Epidermal melanocyte (primary cell): ENCODE results near the gene CR1L.
"Not testable (repeated sequence)": the region's sequence is repeated elsewhere in the genome, so short reads cannot be mapped to it uniquely, and the experiment has no call there.

Experiments
- DNase-seq: peaks from one replicate; pipeline ENCODE4 v3.0.0; 2011; ENCODE audit warnings: low spot score; ENCODE audit not compliant: insufficient read length

The CR1L gene

DNA sequence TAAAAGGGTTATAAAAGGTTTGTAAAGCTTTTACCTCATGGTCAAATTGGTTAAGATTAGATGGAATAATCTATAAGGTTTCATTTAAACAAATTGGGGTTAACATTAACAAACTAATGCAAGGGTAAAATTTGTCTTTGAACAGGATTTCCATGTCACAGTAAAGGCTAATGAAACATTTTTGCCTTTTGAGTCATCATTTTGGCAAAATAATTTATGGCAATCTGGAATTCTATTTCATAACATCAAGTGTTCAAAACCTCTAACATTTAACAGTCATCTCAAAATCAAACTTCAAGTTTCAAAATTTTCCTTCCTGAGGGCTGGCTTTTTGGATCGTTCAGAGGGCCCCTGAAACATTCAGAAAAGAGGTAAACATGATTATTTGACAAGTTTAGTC lies 100.4 kb downstream of the CR1L start:
- no peak for DNase-seq

GRCh38 chr1:207745839-207746767 lies 101.2 kb downstream of the CR1L start:
- DNase-seq, result no peak

DNA sequence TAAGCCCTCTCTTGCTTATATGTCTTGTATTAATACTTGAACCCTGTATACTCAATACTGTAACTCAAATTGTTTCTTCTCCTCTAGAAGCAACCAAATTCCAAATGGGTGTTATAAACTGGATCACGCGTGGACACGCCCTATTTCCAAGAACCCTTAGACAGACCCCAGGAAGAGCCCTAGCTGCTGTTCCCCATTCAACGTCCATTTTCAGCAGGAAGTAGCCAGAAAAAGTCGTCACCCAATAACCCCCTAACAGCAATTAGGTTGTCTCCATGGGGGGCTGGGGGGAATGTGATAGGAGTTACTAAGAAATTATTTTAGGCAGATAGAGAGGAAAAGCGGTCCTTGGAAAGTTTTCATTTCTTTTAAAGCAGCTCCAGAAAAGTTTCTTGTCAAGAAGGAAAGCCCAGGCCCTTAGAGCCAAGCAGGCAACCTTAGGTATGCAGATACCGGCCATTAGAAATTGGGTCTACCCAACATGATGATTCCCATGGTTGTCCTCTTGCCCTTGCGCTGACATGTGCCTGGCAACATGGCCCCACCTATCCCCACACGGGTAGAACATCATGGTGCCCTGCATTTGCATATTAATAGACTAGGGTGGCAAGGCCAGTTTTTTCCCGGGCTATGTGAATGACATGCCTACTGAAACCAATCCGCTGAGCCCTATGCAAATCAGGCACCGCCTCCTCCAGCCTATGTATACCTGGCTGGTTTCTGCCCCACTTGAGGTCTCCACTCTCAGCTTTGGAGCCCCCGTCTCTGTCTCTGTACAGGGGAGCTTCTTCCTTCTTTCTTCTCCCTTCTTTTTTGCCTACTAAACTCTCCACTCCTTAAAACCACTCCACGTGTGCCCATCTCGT lies 102.9 kb downstream of the CR1L start:
- DNase-seq, result no peak

DNA sequence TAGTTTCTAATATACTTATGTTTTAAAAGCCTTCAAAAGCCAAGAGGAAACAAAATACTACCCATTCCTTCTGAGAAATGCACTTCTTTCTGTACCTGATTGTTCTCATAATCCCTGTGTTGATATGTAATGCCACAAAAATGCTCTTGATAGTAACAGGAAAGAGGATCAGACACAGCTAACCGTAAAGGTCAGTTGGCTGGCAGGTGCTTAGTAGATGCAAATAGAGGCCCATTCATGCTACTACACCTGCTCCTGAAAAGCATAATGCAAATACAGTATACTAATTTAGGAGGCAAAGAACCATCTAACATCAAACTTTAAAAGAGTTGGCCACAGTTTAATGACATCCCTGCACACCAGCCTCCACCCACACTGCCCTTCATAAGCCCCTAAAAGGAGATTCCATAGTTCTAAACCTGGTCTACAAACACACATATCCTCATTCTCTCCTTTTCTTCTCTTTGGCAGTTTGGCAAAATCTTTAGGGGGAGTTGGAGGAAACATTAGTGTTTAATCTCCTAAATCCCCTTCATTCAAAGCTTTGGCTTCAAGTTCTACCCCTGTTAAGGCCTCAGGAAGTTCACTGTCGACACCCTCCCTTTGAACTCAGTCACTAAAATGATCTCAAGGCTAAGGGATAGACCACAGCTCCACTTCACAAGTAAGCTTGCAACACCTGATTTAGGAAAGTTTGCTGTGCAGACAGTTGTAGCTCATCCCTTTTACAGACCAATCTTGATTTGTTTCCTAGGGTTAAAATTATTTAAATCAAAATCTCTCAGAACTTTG lies 104.0 kb downstream of the CR1L start:
- DNase-seq, result no peak

DNA sequence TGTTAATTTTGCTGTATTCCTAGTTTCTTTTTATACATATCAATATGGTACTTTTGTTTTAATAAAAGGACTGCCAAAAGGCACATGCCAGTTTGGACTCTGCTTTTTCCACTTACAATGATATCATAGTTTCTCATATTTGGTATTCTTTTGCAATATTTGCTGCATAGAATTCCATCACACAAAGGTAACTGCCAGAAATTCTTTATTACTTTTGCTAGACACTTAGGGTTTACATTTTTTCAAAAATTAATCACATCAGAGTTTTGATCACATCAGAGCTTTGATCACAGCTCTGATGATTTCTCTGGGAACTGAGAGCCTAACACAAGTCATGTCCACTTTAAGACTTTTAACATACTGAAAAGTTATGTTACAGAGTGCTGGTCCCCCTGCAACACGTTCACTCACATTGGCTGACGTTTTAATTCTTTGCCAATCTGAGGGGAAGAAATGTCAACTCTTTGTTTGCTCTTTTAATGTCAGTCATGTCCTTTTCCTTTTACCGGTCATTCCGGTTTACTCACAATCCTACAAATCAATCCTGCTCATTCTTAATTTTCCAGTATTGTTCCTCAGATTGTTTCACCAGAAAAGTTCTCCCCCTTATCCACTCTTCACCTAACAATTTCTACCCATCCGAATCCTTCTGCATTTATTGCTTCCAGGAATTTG lies 105.8 kb downstream of the CR1L start:
- no peak for DNase-seq

GRCh38 chr1:207751463-207751789 lies 106.5 kb downstream of the CR1L start:
- DNase-seq, result not testable (repeated sequence)

DNA sequence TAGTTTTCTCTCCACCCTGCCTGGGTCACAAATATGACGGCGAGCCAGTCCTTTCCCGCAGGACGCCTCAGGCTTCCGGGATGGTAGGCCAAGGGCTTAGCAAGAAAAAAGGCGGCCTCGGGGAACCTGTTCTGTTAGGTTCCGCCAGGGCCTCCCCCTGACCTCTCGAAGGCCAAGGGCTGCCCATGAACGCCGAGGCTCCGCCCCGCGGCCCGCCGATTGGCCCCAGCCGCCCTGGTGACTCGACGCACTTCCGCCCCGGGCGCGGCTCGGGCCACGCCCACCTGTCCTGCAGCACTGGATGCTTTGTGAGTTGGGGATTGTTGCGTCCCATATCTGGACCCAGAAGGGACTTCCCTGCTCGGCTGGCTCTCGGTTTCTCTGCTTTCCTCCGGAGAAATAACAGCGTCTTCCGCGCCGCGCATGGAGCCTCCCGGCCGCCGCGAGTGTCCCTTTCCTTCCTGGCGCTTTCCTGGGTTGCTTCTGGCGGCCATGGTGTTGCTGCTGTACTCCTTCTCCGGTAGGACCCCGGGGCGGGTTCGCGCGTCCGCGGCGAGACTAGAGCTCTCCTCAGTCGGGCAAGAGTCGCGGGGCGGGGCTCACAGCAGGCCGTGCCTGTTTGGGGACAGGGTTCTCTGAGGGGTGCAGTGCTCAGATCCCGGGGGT lies 107.0 kb downstream of the CR1L start, which contains the start of gene CD46:
TSS of gene CD46 (plus strand) at position 265 of the 666 bp plus-strand sequence. CDS start at position 424, 159 bp downstream.
- DNase-seq, result peak; percentile 55

DNA sequence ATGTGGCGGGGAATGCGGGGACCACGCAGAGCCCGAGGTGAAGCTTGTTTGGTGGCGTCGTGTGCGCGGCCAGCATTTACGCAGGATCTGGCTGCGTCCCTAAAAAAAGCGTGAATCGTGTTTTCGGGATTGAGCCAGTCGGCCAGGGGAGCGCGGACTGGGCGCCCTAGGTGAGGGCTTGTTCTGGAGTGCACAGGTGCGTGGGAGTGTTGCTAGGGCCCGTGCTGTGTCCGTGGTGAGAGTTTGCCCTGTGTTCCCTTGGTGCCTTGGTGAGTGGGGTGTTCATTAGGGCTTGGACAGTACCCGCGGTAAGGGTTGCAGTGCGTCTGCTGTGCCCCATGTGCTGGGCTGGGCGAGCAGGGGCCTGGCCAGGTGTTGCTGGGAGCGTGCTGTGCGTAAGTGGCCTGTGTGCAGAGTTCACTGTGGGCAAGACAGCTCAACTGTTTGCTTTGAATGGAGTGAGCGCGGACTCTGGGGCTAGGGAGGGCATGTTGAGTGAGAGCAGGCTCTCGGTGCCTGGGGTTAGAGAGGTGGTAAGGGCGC lies 107.6 kb downstream of the CR1L start:
- no peak for DNase-seq

GRCh38 chr1:207753611-207754010 lies 108.7 kb downstream of the CR1L start:
- no peak for DNase-seq

DNA sequence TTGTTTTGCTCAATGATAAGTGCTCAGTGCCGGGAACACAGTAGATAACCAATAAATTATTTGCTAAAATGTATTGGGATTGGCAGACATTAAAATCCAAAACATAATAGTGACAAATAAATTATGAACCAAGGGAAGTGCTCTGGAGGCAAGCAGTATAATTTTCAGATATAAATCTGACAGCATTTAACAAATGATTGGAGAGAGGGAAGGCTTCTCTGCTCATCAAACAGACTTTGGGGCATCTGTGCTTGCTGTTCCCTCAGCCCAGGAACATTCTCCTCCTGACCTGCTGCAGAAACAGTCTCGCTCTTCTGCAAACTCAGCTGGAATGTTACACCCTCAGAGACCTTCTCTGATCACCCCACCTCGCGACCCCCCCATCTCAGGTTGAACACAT lies 109.1 kb downstream of the CR1L start:
- DNase-seq, result no peak

DNA sequence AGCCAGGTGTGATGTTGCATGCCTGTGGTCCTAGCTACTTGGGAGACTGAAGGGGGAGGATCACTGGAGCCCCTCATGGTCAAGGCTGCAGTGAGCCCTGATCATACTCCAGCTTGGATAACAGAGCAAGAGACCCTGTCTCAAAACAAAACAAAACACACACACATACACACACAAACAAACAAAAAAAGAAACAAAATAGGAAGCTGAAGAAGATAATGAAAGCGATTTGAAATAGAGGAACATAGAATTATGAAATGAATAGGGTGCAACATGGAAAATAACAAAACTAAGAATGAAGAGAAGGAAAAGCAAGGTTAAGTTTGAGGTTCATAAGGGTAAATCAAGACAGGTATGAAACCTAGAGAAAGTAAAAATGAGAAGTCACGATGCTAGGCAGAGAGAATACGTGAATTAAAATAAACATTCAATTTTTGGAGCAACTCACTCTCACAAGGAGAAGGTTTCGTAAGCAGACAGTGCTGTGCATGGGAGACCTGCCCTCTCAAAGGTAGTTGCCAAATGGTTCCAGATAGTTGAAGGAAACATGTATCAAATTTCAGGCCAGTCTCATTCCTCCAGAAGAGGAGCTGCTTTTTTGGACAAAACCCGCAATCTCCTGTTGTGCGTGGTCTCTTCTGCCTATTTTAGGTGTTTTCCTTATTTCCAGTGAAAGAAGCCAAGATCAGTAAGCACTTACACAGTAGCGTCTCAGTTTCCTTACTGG lies 110.2 kb downstream of the CR1L start:
- no peak for DNase-seq

DNA sequence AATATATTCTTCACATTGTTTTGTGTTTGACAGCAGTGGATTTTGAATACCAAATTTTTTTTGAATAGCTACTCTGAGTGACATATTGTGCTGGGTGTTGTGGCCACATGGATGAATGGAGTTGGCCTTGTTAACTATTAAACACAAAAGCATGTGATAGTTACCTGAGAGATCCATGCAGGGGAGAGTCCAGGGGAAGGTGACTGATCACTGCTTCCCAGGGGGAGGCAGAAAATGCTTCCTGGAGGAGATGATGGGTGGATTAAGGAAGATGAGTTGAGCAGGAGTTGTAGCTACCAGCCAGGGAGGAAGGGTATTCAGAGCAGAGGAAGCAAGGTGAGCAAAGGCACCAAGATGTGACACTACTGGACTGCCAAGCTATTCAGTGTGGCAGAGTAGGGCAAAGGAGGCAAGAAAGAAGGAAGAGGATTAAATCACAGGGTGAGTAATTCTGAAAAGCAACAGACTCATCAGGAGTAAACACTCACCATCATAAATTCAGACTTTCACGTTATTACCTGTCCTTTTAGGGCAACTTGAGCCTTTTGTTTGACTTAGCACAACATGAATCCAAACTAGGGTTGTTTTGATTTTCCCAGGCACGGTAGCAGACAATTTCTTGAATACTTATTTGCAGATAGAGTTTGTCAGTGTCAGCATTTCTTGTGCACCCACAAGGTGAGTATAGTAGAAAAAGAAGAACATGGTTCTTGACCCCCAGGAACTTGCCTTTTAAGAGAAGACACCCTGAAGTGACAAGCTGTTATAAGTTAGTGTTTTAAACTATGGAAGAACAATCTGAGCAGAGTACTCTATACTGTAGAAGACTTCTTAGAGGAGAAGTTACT lies 111.1 kb downstream of the CR1L start:
- no peak for DNase-seq

GRCh38 chr1:207762622-207763021 lies 117.7 kb downstream of the CR1L start:
- no peak for DNase-seq

- no peak for DNase-seq
Measured at GRCh38 chr1:207763091-207763490, 118.2 kb downstream of the CR1L start.

DNA sequence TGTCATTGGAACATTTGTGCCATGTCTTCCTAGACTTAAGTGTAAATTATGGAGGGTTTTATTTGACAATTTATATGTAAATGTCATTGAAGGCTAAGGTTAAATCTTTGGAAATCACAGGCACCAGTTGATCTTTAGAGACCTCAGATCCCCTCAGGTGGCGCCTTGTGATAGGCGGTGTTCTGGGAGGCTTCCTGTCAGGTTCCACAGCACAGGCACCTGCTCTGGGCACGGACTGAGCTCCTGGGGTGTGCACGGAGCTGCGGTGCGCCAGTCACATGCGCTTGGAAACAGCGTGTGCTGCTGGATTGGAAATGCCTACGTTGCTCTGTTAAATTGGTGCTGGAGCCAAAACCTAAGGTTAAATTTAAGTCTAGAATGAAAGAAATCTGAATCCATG lies 119.0 kb downstream of the CR1L start:
- DNase-seq, result no peak

DNA sequence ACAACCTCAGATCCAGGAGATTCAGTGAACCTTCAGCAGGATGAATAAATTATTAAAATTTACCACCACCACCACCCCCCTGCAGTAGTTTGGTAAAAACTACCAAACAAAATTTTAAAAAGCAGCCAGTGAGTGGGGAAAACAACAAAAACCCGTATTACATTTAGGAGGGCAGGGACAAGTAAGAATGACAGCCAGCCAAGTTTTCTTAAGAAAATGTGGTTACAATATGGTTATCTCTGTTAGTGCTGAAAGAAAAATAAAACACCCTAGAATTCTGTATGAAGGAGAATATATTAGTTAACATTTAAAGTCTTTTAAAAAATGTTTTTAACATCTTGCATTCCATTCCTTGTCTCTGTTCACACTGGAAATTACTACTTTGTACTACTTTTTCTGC lies 121.6 kb downstream of the CR1L start:
- no peak for DNase-seq

GRCh38 chr1:207770514-207770913 lies 125.6 kb downstream of the CR1L start:
- not testable (repeated sequence) for DNase-seq
